ENCODE measurements around the gene MAST3.

Gene MAST3

GRCh38 chr19:18192673-18193387 lies 95.3 kb downstream of the MAST3 start, which contains the start of gene MPV17L2:
MPV17L2 (plus strand) TSS chr19:18193218; CDS start chr19:18193282, 64 bp downstream.
- peak; percentile 99 for DNase-seq (ENCODE audit: low read depth)

- no peak for DNase-seq (ENCODE audit: low read depth)
Measured at GRCh38 chr19:18193388-18194180, 96.0 kb downstream of the MAST3 start.

GRCh38 chr19:18194181-18194530 lies 96.6 kb downstream of the MAST3 start:
- no peak for DNase-seq (ENCODE audit: low read depth)

GRCh38 chr19:18194554-18195238 lies 97.1 kb downstream of the MAST3 start:
- DNase-seq (ENCODE audit: low read depth), result no peak

- no peak for DNase-seq (ENCODE audit: low read depth)
Measured at GRCh38 chr19:18196511-18196845, 98.9 kb downstream of the MAST3 start.

GRCh38 chr19:18197306-18197705 lies 99.7 kb downstream of the MAST3 start:
- no peak for DNase-seq (ENCODE audit: low read depth)

GRCh38 chr19:18197941-18198340 lies 100.4 kb downstream of the MAST3 start:
- no peak for DNase-seq (ENCODE audit: low read depth)

GRCh38 chr19:18198374-18198773 lies 100.8 kb downstream of the MAST3 start:
- no peak for DNase-seq (ENCODE audit: low read depth)
